GM18498 (cell line): Measurements from ENCODE around the gene PCED1A.

Experiments
- ATAC-seq: cut with Tn5 transposase; IDR thresholded peaks from one replicate; pipeline ENCODE4 v1.9.1; 2021; ENCODE audit warnings: mild to moderate bottlenecking, moderate library complexity; ENCODE audit not compliant: unreplicated experiment

PCED1A gene

GRCh38 chr20:2867081-2867864 lies 26.8 kb upstream of the PCED1A start:
- ATAC-seq = no peak

GRCh38 chr20:2866236-2866635 lies 25.8 kb upstream of the PCED1A start:
- ATAC-seq = no peak

- no peak for ATAC-seq
Observed at GRCh38 chr20:2865630-2866029, 25.2 kb upstream of the PCED1A start.

GRCh38 chr20:2865101-2865500 lies 24.6 kb upstream of the PCED1A start:
- ATAC-seq = no peak

GRCh38 chr20:2864626-2865025 lies 24.2 kb upstream of the PCED1A start:
- ATAC-seq = no peak

- ATAC-seq = no peak
Observed at GRCh38 chr20:2859330-2860121, 19.1 kb upstream of the PCED1A start.

GRCh38 chr20:2858591-2858990 lies 18.1 kb upstream of the PCED1A start:
- no peak for ATAC-seq

- no peak for ATAC-seq
Observed at GRCh38 chr20:2851086-2851485, 10.6 kb upstream of the PCED1A start.

GRCh38 chr20:2849529-2849928 lies 9.1 kb upstream of the PCED1A start:
- no peak for ATAC-seq

- ATAC-seq = no peak
Observed at GRCh38 chr20:2847802-2848201, 7.3 kb upstream of the PCED1A start.

GRCh38 chr20:2846698-2847097 lies 6.2 kb upstream of the PCED1A start:
- no peak for ATAC-seq

GRCh38 chr20:2845607-2846006 lies 5.2 kb upstream of the PCED1A start:
- no peak for ATAC-seq

GRCh38 chr20:2840967-2841531 lies 594 bp upstream of the PCED1A start:
- ATAC-seq = peak; percentile 42

- no peak for ATAC-seq
Observed at GRCh38 chr20:2839732-2840137, 720 bp downstream of the PCED1A start.

- ATAC-seq = no peak
Observed at GRCh38 chr20:2838847-2839671, 1.4 kb downstream of the PCED1A start.

- no peak for ATAC-seq
Observed at GRCh38 chr20:2838170-2838797, 2.2 kb downstream of the PCED1A start.

GRCh38 chr20:2837221-2837960 lies 3.1 kb downstream of the PCED1A start:
- no peak for ATAC-seq

GRCh38 chr20:2836035-2836434 lies 4.4 kb downstream of the PCED1A start:
- no peak for ATAC-seq

- no peak for ATAC-seq
Observed at GRCh38 chr20:2835331-2835796, 5.1 kb downstream of the PCED1A start.
